IPS-15b (cell line): ENCODE data around the gene CBR1.

Experiments
- H3K27me3 ChIP-seq: one replicate; pipeline ENCODE4 v1.6.1; 2013; ENCODE audit warnings: low read length; ENCODE audit not compliant: control insufficient read depth, insufficient read depth
- H3K36me3 ChIP-seq: one replicate; pipeline ENCODE4 v1.6.1; 2013; ENCODE audit warnings: low read length; ENCODE audit not compliant: control insufficient read depth, insufficient read depth
- H3K4me1 ChIP-seq: one replicate; pipeline ENCODE4 v1.6.1; 2013; ENCODE audit warnings: mild to moderate bottlenecking, low read length; ENCODE audit not compliant: control insufficient read depth, insufficient read depth
- H3K4me3 ChIP-seq: one replicate; pipeline ENCODE4 v1.5.1; 2013; ENCODE audit warnings: low read depth, low read length
- H3K9ac ChIP-seq: one replicate; pipeline ENCODE4 v1.6.1; 2013; ENCODE audit warnings: low read depth, mild to moderate bottlenecking, low read length
- H3K9me3 ChIP-seq: one replicate; pipeline ENCODE4 v1.6.1; 2013; ENCODE audit warnings: mild to moderate bottlenecking, low read length; ENCODE audit not compliant: control insufficient read depth, insufficient read depth

CBR1 gene

GRCh38 chr21:36053715-36054062 is 16.1 kb upstream of the CBR1 start:
- Histone ChIP-seq H3K9ac (no peak overlapping the region), H3K36me3 (peaks cover 48% of the 10 kb centered on the region)

GRCh38 chr21:36055551-36055950 is 14.3 kb upstream of the CBR1 start:
- Histone ChIP-seq H3K4me3 (no peak overlapping the region), H3K36me3 (peaks cover 39% of the 10 kb centered on the region)

More at GRCh38 chr21:36053715-36054062, 16.1 kb upstream of the CBR1 start:
- Histone ChIP-seq H3K4me1 (no peaks in the 10 kb centered on the region), H3K9me3 (no peaks in the 10 kb centered on the region), H3K4me3 (no peak overlapping the region), H3K27me3 (no peaks in the 10 kb centered on the region)

GRCh38 chr21:36059823-36060158 is 10.0 kb upstream of the CBR1 start:
- H3K9me3 ChIP-seq: no peaks in the 10 kb centered on the region
- H3K36me3 ChIP-seq: peaks cover 16% of the 10 kb centered on the region
- H3K4me1 ChIP-seq: peaks cover 6% of the 10 kb centered on the region
- H3K27me3 ChIP-seq: no peaks in the 10 kb centered on the region
- peak overlapping the region; percentile 99 for H3K4me3 ChIP-seq
- H3K9ac ChIP-seq: peak overlapping the region; percentile 83

More at GRCh38 chr21:36055551-36055950, 14.3 kb upstream of the CBR1 start:
- Histone ChIP-seq H3K27me3 (no peaks in the 10 kb centered on the region), H3K9ac (no peak overlapping the region), H3K9me3 (no peaks in the 10 kb centered on the region), H3K4me1 (no peaks in the 10 kb centered on the region)

GRCh38 chr21:36060159-36060921 is 9.5 kb upstream of the CBR1 start, which contains the start of gene SETD4:
Gene SETD4 (minus strand): TSS chr21:36060526. CDS start chr21:36058888, 1,638 bp downstream.
- Histone ChIP-seq H3K27me3 (no peaks in the 10 kb centered on the region), H3K4me1 (peaks cover 6% of the 10 kb centered on the region), H3K9ac (peak within 1 kb of the TSS; percentile 83), H3K36me3 (peaks cover 16% of the 10 kb centered on the region), H3K4me3 (peak within 1 kb of the TSS; percentile 99), H3K9me3 (no peaks in the 10 kb centered on the region)

- Histone ChIP-seq H3K4me3 (no peak overlapping the region), H3K9ac (no peak overlapping the region), H3K4me1 (peaks cover 6% of the 10 kb centered on the region), H3K9me3 (no peaks in the 10 kb centered on the region), H3K27me3 (no peaks in the 10 kb centered on the region), H3K36me3 (peaks cover 6% of the 10 kb centered on the region)
Observed at GRCh38 chr21:36061445-36061844, 8.4 kb upstream of the CBR1 start.

- Histone ChIP-seq H3K27me3 (no peaks in the 10 kb centered on the region), H3K9me3 (peaks cover 5% of the 10 kb centered on the region), H3K4me3 (no peak overlapping the region), H3K9ac (no peak overlapping the region), H3K4me1 (peaks cover 6% of the 10 kb centered on the region), H3K36me3 (no peaks in the 10 kb centered on the region)
Observed at GRCh38 chr21:36063375-36064084, 6.3 kb upstream of the CBR1 start.

- Histone ChIP-seq H3K4me1 (peaks cover 6% of the 10 kb centered on the region), H3K4me3 (no peak overlapping the region), H3K27me3 (no peaks in the 10 kb centered on the region), H3K9ac (no peak overlapping the region), H3K9me3 (peaks cover 9% of the 10 kb centered on the region), H3K36me3 (no peaks in the 10 kb centered on the region)
Observed at GRCh38 chr21:36064085-36064460, 5.8 kb upstream of the CBR1 start.

GRCh38 chr21:36065497-36066036 is 4.3 kb upstream of the CBR1 start:
- H3K36me3 ChIP-seq: no peaks in the 10 kb centered on the region
- H3K9me3 ChIP-seq: peaks cover 12% of the 10 kb centered on the region
- no peaks in the 10 kb centered on the region for H3K27me3 ChIP-seq
- H3K4me1 ChIP-seq: peaks cover 8% of the 10 kb centered on the region
- no peak overlapping the region for H3K9ac ChIP-seq
- no peak overlapping the region for H3K4me3 ChIP-seq

- H3K9me3 ChIP-seq: peaks cover 12% of the 10 kb centered on the region
- no peaks in the 10 kb centered on the region for H3K27me3 ChIP-seq
- H3K4me3 ChIP-seq: no peak overlapping the region
- H3K4me1 ChIP-seq: peaks cover 10% of the 10 kb centered on the region
- H3K9ac ChIP-seq: no peak overlapping the region
- H3K36me3 ChIP-seq: peaks cover 9% of the 10 kb centered on the region
Observed at GRCh38 chr21:36068748-36069398, 951 bp upstream of the CBR1 start.

GRCh38 chr21:36070999-36071398 is 1.2 kb downstream of the CBR1 start:
- H3K27me3 ChIP-seq: no peaks in the 10 kb centered on the region
- H3K4me3 ChIP-seq: peak overlapping the region; percentile 91
- H3K9me3 ChIP-seq: peaks cover 12% of the 10 kb centered on the region
- H3K36me3 ChIP-seq: peaks cover 9% of the 10 kb centered on the region
- no peak overlapping the region for H3K9ac ChIP-seq
- H3K4me1 ChIP-seq: peaks cover 19% of the 10 kb centered on the region

GRCh38 chr21:36072453-36073162 is 2.8 kb downstream of the CBR1 start:
- H3K4me1 ChIP-seq: peaks cover 19% of the 10 kb centered on the region
- no peak overlapping the region for H3K9ac ChIP-seq
- H3K9me3 ChIP-seq: peaks cover 12% of the 10 kb centered on the region
- H3K36me3 ChIP-seq: peaks cover 9% of the 10 kb centered on the region
- H3K27me3 ChIP-seq: no peaks in the 10 kb centered on the region
- peak overlapping the region; percentile 5 for H3K4me3 ChIP-seq
